Spinal cord (tissue), 10 donors: Measurements from ENCODE around the gene KIFAP3. TPM values are rescaled to one million over a fixed set of nuclear protein-coding genes. Genes with fewer than 3 reads are reported as not detected.
A peak's percentile ranks its signal among the peaks of the same experiment; 100 is the strongest.

Experiments used
- DNase-seq, 6 donors: peaks; one replicate each; pipeline versions ENCODE4 v3.0.0 to v3.0.0-alpha.2; 2013 to 2015; ENCODE audit warnings: low spot score in 6 of 6, low read depth in 4 of 6
- H3K27ac ChIP-seq: one replicate; pipeline ENCODE4 v1.5.1; 2013; ENCODE audit warnings: low read depth, low read length, control low read depth
- H3K27me3 ChIP-seq: one replicate; pipeline ENCODE4 v1.6.1; 2013; ENCODE audit warnings: low read length; ENCODE audit not compliant: control insufficient read depth, insufficient read depth
- H3K36me3 ChIP-seq: one replicate; pipeline ENCODE4 v1.6.1; 2013; ENCODE audit warnings: low read length; ENCODE audit not compliant: control insufficient read depth, insufficient read depth
- H3K4me1 ChIP-seq: one replicate; pipeline ENCODE4 v1.6.1; 2013; ENCODE audit warnings: low read length; ENCODE audit not compliant: control insufficient read depth, insufficient read depth
- H3K4me3 ChIP-seq: one replicate; pipeline ENCODE4 v1.5.1; 2013; ENCODE audit warnings: low read depth, low read length, control low read depth
- H3K9me3 ChIP-seq: one replicate; pipeline ENCODE4 v1.6.1; 2013; ENCODE audit warnings: low read length; ENCODE audit not compliant: control insufficient read depth, insufficient read depth
- WGBS: methylation state at CpG from one replicate; pipeline ENCODE4 v1.1.5; 2013; ENCODE audit warnings: missing lambda C conversion rate; ENCODE audit not compliant: insufficient coverage; 5-methylcytosine and 5-hydroxymethylcytosine counted together
- polyA plus RNA-seq, 2 donors: library from polyadenylated mRNA; unstranded; fragments of 120-200 nt; gene quantifications; one replicate each; pipeline ENCODE4 v1.2.1, GENCODE V29; 2013; ENCODE audit not compliant: insufficient read length in 2 of 2
- total RNA-seq, 2 donors: library from RNA; depleted of rRNA in 1 of 2; stranded (reverse); fragments of 120-200 nt in 1 of 2; fragments of >200 nt in 1 of 2; gene quantifications; one replicate each; pipeline versions ENCODE4 v1.2.3 to v1.2.4, GENCODE V29; 2013 to 2014
- donor health status: healthy.

Gene KIFAP3
- total and polyA plus RNA-seq, 4 donors: 79.7 to 163 (median 149) TPM

GRCh38 chr1:170001266-170001665 lies 73.2 kb downstream of the KIFAP3 start:
- Histone ChIP-seq H3K36me3 (no peaks in the 10 kb centered on the region), H3K27me3 (no peaks in the 10 kb centered on the region), H3K4me1 (no peaks in the 10 kb centered on the region), H3K4me3 (no peak overlapping the region), H3K9me3 (no peaks in the 10 kb centered on the region), H3K27ac (no peak overlapping the region)
- DNase-seq: no peak
- no CpG with 5 or more reads among the region's 2 CpGs for WGBS

- Histone ChIP-seq H3K36me3 (no peaks in the 10 kb centered on the region), H3K9me3 (no peaks in the 10 kb centered on the region), H3K4me1 (no peaks in the 10 kb centered on the region), H3K4me3 (no peak overlapping the region), H3K27ac (no peak overlapping the region), H3K27me3 (no peaks in the 10 kb centered on the region)
- DNase-seq: peak in 1 of 6 donors; percentile 3
- whole genome bisulfite sequencing: 67% methylated on average over 1 of the region's 2 CpGs
Observed at GRCh38 chr1:169999761-170000160, 74.7 kb downstream of the KIFAP3 start.

GRCh38 chr1:169999331-169999741 lies 75.2 kb downstream of the KIFAP3 start:
- no peak overlapping the region for H3K4me3 ChIP-seq
- no peaks in the 10 kb centered on the region for H3K4me1 ChIP-seq
- WGBS: 20% methylated on average over 2 of the region's 4 CpGs
- no peaks in the 10 kb centered on the region for H3K36me3 ChIP-seq
- H3K27me3 ChIP-seq: no peaks in the 10 kb centered on the region
- no peaks in the 10 kb centered on the region for H3K9me3 ChIP-seq
- H3K27ac ChIP-seq: no peak overlapping the region
- DNase-seq: peak; percentile 52 to 94 (median 74)

GRCh38 chr1:169995993-169996392 lies 78.5 kb downstream of the KIFAP3 start:
- no peak overlapping the region for H3K4me3 ChIP-seq
- H3K27ac ChIP-seq: no peak overlapping the region
- no peaks in the 10 kb centered on the region for H3K9me3 ChIP-seq
- no peaks in the 10 kb centered on the region for H3K27me3 ChIP-seq
- WGBS: no CpG with 5 or more reads among the region's 2 CpGs
- no peak for DNase-seq
- no peaks in the 10 kb centered on the region for H3K4me1 ChIP-seq
- H3K36me3 ChIP-seq: no peaks in the 10 kb centered on the region

- DNase-seq: no peak
- Histone ChIP-seq H3K27me3 (no peaks in the 10 kb centered on the region), H3K9me3 (no peaks in the 10 kb centered on the region), H3K4me3 (no peak overlapping the region), H3K36me3 (no peaks in the 10 kb centered on the region), H3K4me1 (no peaks in the 10 kb centered on the region), H3K27ac (no peak overlapping the region)
- WGBS: no CpG with 5 or more reads among the region's 2 CpGs
Observed at GRCh38 chr1:169989246-169989645, 85.2 kb downstream of the KIFAP3 start.

- Histone ChIP-seq H3K27ac (no peak overlapping the region), H3K9me3 (no peaks in the 10 kb centered on the region), H3K4me1 (no peaks in the 10 kb centered on the region), H3K36me3 (peaks cover 2% of the 10 kb centered on the region), H3K4me3 (no peak overlapping the region), H3K27me3 (no peaks in the 10 kb centered on the region)
- DNase-seq: no peak
- no CpG with 5 or more reads among the region's 1 CpG for WGBS
Observed at GRCh38 chr1:169985757-169986156, 88.7 kb downstream of the KIFAP3 start.

- no peak overlapping the region for H3K27ac ChIP-seq
- H3K27me3 ChIP-seq: no peaks in the 10 kb centered on the region
- H3K4me3 ChIP-seq: no peak overlapping the region
- no peaks in the 10 kb centered on the region for H3K4me1 ChIP-seq
- DNase-seq: no peak
- H3K9me3 ChIP-seq: no peaks in the 10 kb centered on the region
- no peaks in the 10 kb centered on the region for H3K36me3 ChIP-seq
Observed at GRCh38 chr1:169974067-169974466, 100.4 kb downstream of the KIFAP3 start.

GRCh38 chr1:169970114-169970513 lies 104.4 kb downstream of the KIFAP3 start:
- Histone ChIP-seq H3K36me3 (no peaks in the 10 kb centered on the region), H3K27me3 (no peaks in the 10 kb centered on the region), H3K9me3 (no peaks in the 10 kb centered on the region), H3K4me3 (no peak overlapping the region), H3K27ac (no peak overlapping the region), H3K4me1 (no peaks in the 10 kb centered on the region)
- DNase-seq: no peak
- WGBS: no CpG with 5 or more reads among the region's 2 CpGs

GRCh38 chr1:169968174-169968573 lies 106.3 kb downstream of the KIFAP3 start:
- Histone ChIP-seq H3K27me3 (no peaks in the 10 kb centered on the region), H3K27ac (no peak overlapping the region), H3K4me1 (no peaks in the 10 kb centered on the region), H3K4me3 (no peak overlapping the region), H3K9me3 (no peaks in the 10 kb centered on the region), H3K36me3 (no peaks in the 10 kb centered on the region)
- WGBS: no CpG with 5 or more reads among the region's 4 CpGs
- no peak for DNase-seq

GRCh38 chr1:169964206-169964605 lies 110.3 kb downstream of the KIFAP3 start:
- Histone ChIP-seq H3K4me3 (no peak overlapping the region), H3K9me3 (no peaks in the 10 kb centered on the region)
- WGBS: no CpG with 5 or more reads among the region's 4 CpGs

More at GRCh38 chr1:169964206-169964605, 110.3 kb downstream of the KIFAP3 start:
- Histone ChIP-seq H3K4me1 (no peaks in the 10 kb centered on the region), H3K27me3 (no peaks in the 10 kb centered on the region), H3K36me3 (no peaks in the 10 kb centered on the region), H3K27ac (no peak overlapping the region)
- DNase-seq: peak in 1 of 6 donors; percentile 11
